ENCODE data around the gene TNFAIP8L2.
A peak's percentile ranks its signal among the peaks of the same experiment; 100 is the strongest.
"Not testable (repeated sequence)": the region's sequence is repeated elsewhere in the genome, so short reads cannot be mapped to it uniquely, and the experiment has no call there.

Gene TNFAIP8L2

GRCh38 chr1:151146412-151147131, 9.9 kb upstream of the TNFAIP8L2 start, which contains the start of gene SEMA6C:
TSS of gene SEMA6C (minus strand) at chr1:151146631. CDS start at chr1:151142621, 4,010 bp downstream.
- DNase-seq, result peak; percentile 60

- DNase-seq, result no peak
These were observed 9.3 kb upstream of the TNFAIP8L2 start for GRCh38 chr1:151147132-151147503.

GRCh38 chr1:151147665-151148064, 8.8 kb upstream of the TNFAIP8L2 start:
- no peak for DNase-seq

- DNase-seq, result no peak
These were observed 650 bp downstream of the TNFAIP8L2 start for GRCh38 chr1:151157067-151157531.

- no peak for DNase-seq
These were observed 1.9 kb downstream of the TNFAIP8L2 start for GRCh38 chr1:151158326-151158725.

GRCh38 chr1:151158751-151159251, 2.4 kb downstream of the TNFAIP8L2 start:
- no peak for DNase-seq

- DNase-seq, result no peak
These were observed 2.9 kb downstream of the TNFAIP8L2 start for GRCh38 chr1:151159373-151159772.

GRCh38 chr1:151164732-151165280, 8.4 kb downstream of the TNFAIP8L2 start:
- no peak for DNase-seq

- DNase-seq, result no peak
These were observed 8.9 kb downstream of the TNFAIP8L2 start for GRCh38 chr1:151165281-151165737.

- DNase-seq, result peak; percentile 86
These were observed 9.5 kb downstream of the TNFAIP8L2 start, which contains the start of the genes LYSMD1 and SCNM1 for GRCh38 chr1:151165738-151166504. TSS of gene LYSMD1 (minus strand) at chr1:151165902. CDS start at chr1:151165258, 644 bp downstream. TSS of gene SCNM1 (plus strand) at chr1:151166144. CDS start at chr1:151166153, 9 bp downstream.

GRCh38 chr1:151166505-151166956, 10.1 kb downstream of the TNFAIP8L2 start:
- no peak for DNase-seq

GRCh38 chr1:151167116-151167515, 10.7 kb downstream of the TNFAIP8L2 start:
- no peak for DNase-seq

- DNase-seq, result no peak
These were observed 14.7 kb downstream of the TNFAIP8L2 start for GRCh38 chr1:151171190-151171589.

- DNase-seq, result no peak
These were observed 18.7 kb downstream of the TNFAIP8L2 start for GRCh38 chr1:151175041-151175741.

- no peak for DNase-seq
These were observed 19.4 kb downstream of the TNFAIP8L2 start, which contains the start of gene TMOD4 for GRCh38 chr1:151175863-151176262. TSS of gene TMOD4 (minus strand) at chr1:151175981. CDS start at chr1:151174875, 1,106 bp downstream.

GRCh38 chr1:151176514-151177045, 20.1 kb downstream of the TNFAIP8L2 start:
- DNase-seq, result no peak

GRCh38 chr1:151184211-151184610, 27.8 kb downstream of the TNFAIP8L2 start:
- DNase-seq, result no peak

GRCh38 chr1:151187205-151187604, 30.8 kb downstream of the TNFAIP8L2 start:
- DNase-seq, result no peak

- not testable (repeated sequence) for DNase-seq
These were observed 32.2 kb downstream of the TNFAIP8L2 start for GRCh38 chr1:151188667-151189066.

- peak; percentile 76 for DNase-seq
These were observed 33.4 kb downstream of the TNFAIP8L2 start, which contains the start of gene VPS72 for GRCh38 chr1:151189637-151190445. TSS of gene VPS72 (minus strand) at chr1:151190197. CDS start at chr1:151190121, 76 bp downstream.

- no peak for DNase-seq
These were observed 35.6 kb downstream of the TNFAIP8L2 start for GRCh38 chr1:151192047-151192446.

Measured in NCI-H1417 treated with DMSO at 0.1 percent for 48 hours (cell line).